CD1c-positive myeloid dendritic cell (primary cell): ENCODE results near the gene DOK3.

Experiments used
- DNase-seq: peaks from one replicate; pipeline ENCODE4 v3.0.0-alpha.2; 2016; ENCODE audit errors: extremely low spot score

The DOK3 gene

GRCh38 chr5:177468685-177469628 is 40.7 kb downstream of the DOK3 start:
- no peak for DNase-seq

- no peak for DNase-seq
Measured at GRCh38 chr5:177468329-177468684, 41.3 kb downstream of the DOK3 start.

GRCh38 chr5:177467436-177467835 is 42.2 kb downstream of the DOK3 start:
- DNase-seq = no peak

- DNase-seq = no peak
Measured at GRCh38 chr5:177466861-177467260, 42.8 kb downstream of the DOK3 start.

- DNase-seq = no peak
Measured at GRCh38 chr5:177465044-177465443, 44.6 kb downstream of the DOK3 start.

- DNase-seq = peak; percentile 79
Measured at GRCh38 chr5:177462021-177462670, 47.5 kb downstream of the DOK3 start.

- no peak for DNase-seq
Measured at GRCh38 chr5:177459819-177460628, 49.6 kb downstream of the DOK3 start.

GRCh38 chr5:177459357-177459756 is 50.3 kb downstream of the DOK3 start:
- DNase-seq = no peak

- DNase-seq = no peak
Measured at GRCh38 chr5:177458912-177459350, 50.7 kb downstream of the DOK3 start.

GRCh38 chr5:177457852-177458681 is 51.6 kb downstream of the DOK3 start:
- DNase-seq = no peak

GRCh38 chr5:177456976-177457851 is 52.4 kb downstream of the DOK3 start:
- peak; percentile 96 for DNase-seq

- no peak for DNase-seq
Measured at GRCh38 chr5:177456591-177456964, 53.0 kb downstream of the DOK3 start.

- peak; percentile 95 for DNase-seq
Measured at GRCh38 chr5:177455661-177456590, 53.7 kb downstream of the DOK3 start.

GRCh38 chr5:177455036-177455660 is 54.5 kb downstream of the DOK3 start:
- DNase-seq = peak; percentile 75

- DNase-seq = peak; percentile 97
Measured at GRCh38 chr5:177454397-177455035, 55.1 kb downstream of the DOK3 start.

GRCh38 chr5:177453852-177454396 is 55.7 kb downstream of the DOK3 start:
- DNase-seq = peak; percentile 54

- DNase-seq = no peak
Measured at GRCh38 chr5:177452688-177453638, 56.7 kb downstream of the DOK3 start.
